Stimulated activated CD8-positive, alpha-beta memory T cell treated with anti-CD3 and anti-CD28 coated beads, Interleukin-15, amount 100 ng/mL, for 48 hours (primary cell): Measurements from ENCODE around the gene PTPRJ.
"Not testable (repeated sequence)": the region's sequence is repeated elsewhere in the genome, so short reads cannot be mapped to it uniquely, and the experiment has no call there.

ENCODE experiments used
- DNase-seq, 2 donors: peaks; one replicate each; pipeline ENCODE4 v3.0.0-alpha.2; 2020; ENCODE audit warnings: low read depth in 2 of 2

The PTPRJ gene

GRCh38 chr11:48162885-48163268, 182.5 kb downstream of the PTPRJ start:
- no peak for DNase-seq

- no peak for DNase-seq
Observed at GRCh38 chr11:48163360-48164100, 183.2 kb downstream of the PTPRJ start.

- no peak for DNase-seq
Observed at GRCh38 chr11:48164836-48165235, 184.5 kb downstream of the PTPRJ start.

GRCh38 chr11:48165426-48165825, 185.1 kb downstream of the PTPRJ start:
- DNase-seq, result no peak

GRCh38 chr11:48167380-48167779, 187.0 kb downstream of the PTPRJ start:
- no peak for DNase-seq

GRCh38 chr11:48168815-48169214, 188.5 kb downstream of the PTPRJ start:
- no peak for DNase-seq

GRCh38 chr11:48169259-48169658, 188.9 kb downstream of the PTPRJ start:
- DNase-seq, result no peak

GRCh38 chr11:48169717-48170116, 189.4 kb downstream of the PTPRJ start:
- DNase-seq, result no peak

- no peak for DNase-seq
Observed at GRCh38 chr11:48170241-48171233, 190.2 kb downstream of the PTPRJ start.

GRCh38 chr11:48172818-48173609, 192.7 kb downstream of the PTPRJ start:
- peak; percentile 34 to 37 for DNase-seq

GRCh38 chr11:48177661-48178060, 197.3 kb downstream of the PTPRJ start:
- no peak for DNase-seq

GRCh38 chr11:48180627-48181026, 200.3 kb downstream of the PTPRJ start:
- DNase-seq, result no peak

GRCh38 chr11:48182860-48183526, 202.6 kb downstream of the PTPRJ start:
- DNase-seq, result no peak

- DNase-seq, result no peak
Observed at GRCh38 chr11:48184452-48184851, 204.1 kb downstream of the PTPRJ start.

GRCh38 chr11:48190906-48191654, 210.7 kb downstream of the PTPRJ start:
- DNase-seq, result not testable (repeated sequence)

- DNase-seq, result no peak
Observed at GRCh38 chr11:48193876-48194275, 213.5 kb downstream of the PTPRJ start.

GRCh38 chr11:48207881-48208280, 227.5 kb downstream of the PTPRJ start:
- no peak for DNase-seq

GRCh38 chr11:48210052-48210451, 229.7 kb downstream of the PTPRJ start:
- DNase-seq, result no peak

GRCh38 chr11:48216510-48216909, 236.2 kb downstream of the PTPRJ start, which contains the start of gene OR4B1:
Gene OR4B1, plus strand, starts transcription at chr11:48216810. Its CDS starts 0 bp downstream, at chr11:48216810.
- no peak for DNase-seq
